HG03439 (cell line): Measurements from ENCODE around the gene COL27A1.

Experiments used
- ATAC-seq: cut with Tn5 transposase; IDR thresholded peaks from one replicate; pipeline ENCODE4 v1.9.1; 2021; ENCODE audit warnings: mild to moderate bottlenecking, moderate library complexity; ENCODE audit not compliant: unreplicated experiment

Gene COL27A1

GRCh38 chr9:114221706-114222465 is 66.5 kb downstream of the COL27A1 start:
- no peak for ATAC-seq

- no peak for ATAC-seq
Measured at GRCh38 chr9:114223564-114224246, 68.4 kb downstream of the COL27A1 start.

- no peak for ATAC-seq
Measured at GRCh38 chr9:114224247-114224610, 68.9 kb downstream of the COL27A1 start.

- no peak for ATAC-seq
Measured at GRCh38 chr9:114225561-114226212, 70.3 kb downstream of the COL27A1 start.

GRCh38 chr9:114226246-114227055 is 71.1 kb downstream of the COL27A1 start:
- no peak for ATAC-seq

- no peak for ATAC-seq
Measured at GRCh38 chr9:114227288-114228015, 72.1 kb downstream of the COL27A1 start.

- ATAC-seq, result no peak
Measured at GRCh38 chr9:114228016-114228808, 72.9 kb downstream of the COL27A1 start.

- ATAC-seq, result no peak
Measured at GRCh38 chr9:114229295-114229694, 74.0 kb downstream of the COL27A1 start.

GRCh38 chr9:114230068-114230467 is 74.7 kb downstream of the COL27A1 start:
- ATAC-seq, result no peak

- ATAC-seq, result no peak
Measured at GRCh38 chr9:114231273-114231672, 75.9 kb downstream of the COL27A1 start.

- no peak for ATAC-seq
Measured at GRCh38 chr9:114231719-114232449, 76.5 kb downstream of the COL27A1 start.

- ATAC-seq, result no peak
Measured at GRCh38 chr9:114233491-114234185, 78.3 kb downstream of the COL27A1 start.

GRCh38 chr9:114235033-114235661 is 79.8 kb downstream of the COL27A1 start:
- no peak for ATAC-seq

- ATAC-seq, result no peak
Measured at GRCh38 chr9:114236391-114237138, 81.2 kb downstream of the COL27A1 start.

- ATAC-seq, result no peak
Measured at GRCh38 chr9:114237247-114237646, 81.9 kb downstream of the COL27A1 start.

- no peak for ATAC-seq
Measured at GRCh38 chr9:114237781-114238180, 82.4 kb downstream of the COL27A1 start.

GRCh38 chr9:114238472-114238871 is 83.1 kb downstream of the COL27A1 start:
- no peak for ATAC-seq
